ENCODE measurements around the gene LYSET.
"Not testable (repeated sequence)": the region's sequence is repeated elsewhere in the genome, so short reads cannot be mapped to it uniquely, and the experiment has no call there.

Gene LYSET

GRCh38 chr14:93184391-93185348 lies at the start of gene LYSET, which contains the start of gene MOAP1:
Gene LYSET, plus strand, starts transcription at chr14:93185317. Its CDS starts 89 bp downstream, at chr14:93185406.
Gene MOAP1, minus strand, starts transcription at chr14:93184897. Its CDS starts 655 bp downstream, at chr14:93184242.
- peak; percentile 90 for DNase-seq

GRCh38 chr14:93135399-93135798 lies 49.7 kb upstream of the LYSET start:
- no peak for DNase-seq

GRCh38 chr14:93136009-93136408 lies 49.1 kb upstream of the LYSET start:
- DNase-seq = no peak

- DNase-seq = not testable (repeated sequence)
These were observed 48.6 kb upstream of the LYSET start for GRCh38 chr14:93136508-93136907.

GRCh38 chr14:93137864-93138263 lies 47.3 kb upstream of the LYSET start:
- no peak for DNase-seq

GRCh38 chr14:93142854-93143652 lies 42.1 kb upstream of the LYSET start:
- no peak for DNase-seq

DNA sequence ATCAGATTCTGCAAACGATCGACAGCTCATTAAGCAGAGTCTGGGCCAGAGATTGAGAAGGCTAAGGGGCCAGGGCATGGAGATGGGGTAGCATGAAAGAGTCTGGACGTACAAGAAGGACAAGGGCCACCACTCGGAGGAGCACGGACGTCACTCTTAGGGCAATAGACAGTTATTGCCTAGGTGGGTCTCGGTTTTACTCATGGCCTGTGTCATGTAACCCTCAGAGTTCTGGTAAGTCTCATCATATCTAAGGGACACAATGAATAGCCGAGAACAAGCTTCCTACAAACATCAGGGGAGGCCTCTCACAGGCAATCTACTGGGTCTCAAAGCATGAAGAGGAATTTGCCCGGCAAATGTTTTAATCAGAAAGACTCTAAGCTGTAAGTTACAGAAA lies 39.0 kb upstream of the LYSET start:
- no peak for DNase-seq

DNA sequence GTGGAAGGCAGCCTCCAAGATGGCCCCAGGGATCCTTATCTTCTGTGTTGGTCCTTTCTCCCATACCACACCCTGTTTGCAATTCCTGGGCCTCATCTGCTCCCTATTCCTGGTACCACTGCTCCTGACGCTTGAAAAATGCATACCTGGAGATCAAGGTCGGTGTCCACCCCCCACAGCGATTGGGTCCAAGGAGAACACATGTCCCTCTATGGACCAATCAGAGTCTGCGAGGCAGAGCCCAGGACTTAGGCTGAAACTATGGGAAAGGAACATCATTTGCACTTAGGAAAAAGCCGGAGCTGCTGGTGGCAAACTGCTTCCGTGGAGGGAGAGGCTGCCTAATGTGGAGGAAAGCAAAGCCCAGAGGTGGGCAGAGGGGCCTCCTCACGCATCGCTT lies 36.1 kb upstream of the LYSET start:
- no peak for DNase-seq

- DNase-seq = no peak
These were observed 34.6 kb upstream of the LYSET start for GRCh38 chr14:93150227-93151208.

- DNase-seq = no peak
These were observed 32.0 kb upstream of the LYSET start for GRCh38 chr14:93153121-93153520.

- no peak for DNase-seq
These were observed 29.4 kb upstream of the LYSET start for GRCh38 chr14:93155667-93156066.

- no peak for DNase-seq
These were observed 28.3 kb upstream of the LYSET start for GRCh38 chr14:93156693-93157369.

GRCh38 chr14:93158349-93158748 lies 26.8 kb upstream of the LYSET start:
- DNase-seq = not testable (repeated sequence)

GRCh38 chr14:93159625-93160352 lies 25.3 kb upstream of the LYSET start:
- not testable (repeated sequence) for DNase-seq

GRCh38 chr14:93160353-93160801 lies 24.7 kb upstream of the LYSET start:
- DNase-seq = no peak

DNA sequence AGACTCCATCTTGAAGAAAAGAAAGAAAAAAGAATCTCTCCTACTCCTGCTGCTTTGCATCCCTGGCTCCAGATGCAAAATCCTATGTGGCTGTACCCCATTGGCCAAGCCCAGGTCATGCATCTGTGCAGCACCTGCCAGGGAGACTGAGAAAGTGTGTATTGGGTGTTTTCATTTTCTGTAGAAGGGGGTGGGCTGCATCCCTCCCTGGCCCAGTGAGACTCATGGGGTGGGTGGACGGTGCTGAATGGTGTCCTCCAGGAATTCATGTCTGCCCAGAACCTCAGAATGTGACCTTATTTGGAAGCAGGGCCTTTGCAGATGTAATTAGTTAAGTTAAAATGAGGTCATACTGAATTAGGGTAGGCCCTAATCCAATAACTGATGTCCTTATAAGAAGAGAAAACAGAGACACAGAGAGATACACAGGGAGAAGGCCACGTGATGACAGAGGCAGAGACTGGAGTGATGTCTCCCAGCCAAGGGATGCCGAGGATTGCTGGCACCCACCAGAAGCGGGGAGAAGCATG lies 23.6 kb upstream of the LYSET start:
- DNase-seq = no peak

GRCh38 chr14:93163564-93163963 lies 21.6 kb upstream of the LYSET start:
- no peak for DNase-seq

- not testable (repeated sequence) for DNase-seq
These were observed 19.5 kb upstream of the LYSET start for GRCh38 chr14:93165271-93166265.

GRCh38 chr14:93168610-93169009 lies 16.5 kb upstream of the LYSET start:
- not testable (repeated sequence) for DNase-seq

Data from activated effector memory CD4-positive, alpha-beta T cell treated with Interleukin-2 at 50 U/mL for 16 hours (primary cell).